Activated naive CD8-positive, alpha-beta T cell treated with anti-CD3 and anti-CD28 coated beads, Interleukin-2, amount 10 ng/mL, durations not matched to agents 7 days and 5 days (primary cell): ENCODE results near the gene CALM1. TPM values are rescaled to one million over a fixed set of nuclear protein-coding genes. Genes with fewer than 3 reads are reported as not detected.
"Not testable (repeated sequence)": the region's sequence is repeated elsewhere in the genome, so short reads cannot be mapped to it uniquely, and the experiment has no call there.

Experiments used
- ATAC-seq: fragments of 150-1000 bp; cut with Tn5 transposase; one replicate; pipeline ENCODE4 v1.10.0; 2021; ENCODE audit warnings: low read depth, moderate library complexity
- POLR2A ChIA-PET: fragments of 350-600 bp; sonication (Branson Sonifier 250); formaldehyde crosslinking; loops from one replicate; lab custom pipeline; 2021; ENCODE audit warnings: antibody characterized with exemption; lab: Charles Lee
- DNase-seq: peaks from one replicate; pipeline ENCODE4 v3.0.0; 2021
- H3K27ac Mint-ChIP-seq: one replicate; pipeline ENCODE4 v1.8.0; 2022; ENCODE audit warnings: mild to moderate bottlenecking, mixed read lengths
- H3K27me3 Mint-ChIP-seq: one replicate; pipeline ENCODE4 v1.8.0; 2022; ENCODE audit warnings: mild to moderate bottlenecking, moderate library complexity, mixed read lengths
- H3K36me3 Mint-ChIP-seq: one replicate; pipeline ENCODE4 v1.8.0; 2021; ENCODE audit warnings: mild to moderate bottlenecking, mixed read lengths
- H3K4me1 Mint-ChIP-seq: one replicate; pipeline ENCODE4 v1.8.0; 2021; ENCODE audit warnings: mixed read lengths
- H3K4me3 Mint-ChIP-seq: one replicate; pipeline ENCODE4 v1.8.0; 2022; ENCODE audit warnings: mild to moderate bottlenecking, moderate library complexity, mixed read lengths
- H3K9me3 Mint-ChIP-seq: one replicate; pipeline ENCODE4 v1.8.0; 2021; ENCODE audit warnings: mixed read lengths
- total RNA-seq, 2 experiments: library from RNA; stranded (reverse); gene quantifications; one replicate each; pipeline ENCODE4 v1.2.3, GENCODE V29; 2021

The CALM1 gene
- total RNA-seq, 2 experiments from 2014 or later = 682 to 687 TPM

DNA sequence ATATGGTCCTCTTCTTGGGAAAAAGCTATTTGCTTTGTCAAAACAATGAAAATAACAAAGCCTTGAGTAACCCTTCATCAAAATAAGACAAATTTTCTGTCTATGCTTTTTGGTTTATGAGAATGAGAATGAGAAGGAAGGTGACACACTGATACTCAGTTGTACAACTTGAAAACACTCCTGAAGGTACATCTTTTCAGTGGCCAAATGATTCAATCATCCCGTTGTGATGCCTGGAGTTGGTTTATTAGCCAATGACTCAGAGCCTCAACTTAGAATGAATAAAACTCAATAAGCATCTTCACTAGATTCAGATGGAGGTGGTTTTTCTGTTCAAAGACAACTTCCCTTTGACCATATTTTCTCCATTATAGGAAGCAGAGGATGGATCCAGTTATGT, 7.8 kb upstream of the CALM1 start:
- no peak overlapping the region for H3K27ac Mint-ChIP-seq
- peaks cover 16% of the 10 kb centered on the region for H3K4me1 Mint-ChIP-seq
- H3K36me3 Mint-ChIP-seq = peaks cover 2% of the 10 kb centered on the region
- peaks cover 4% of the 10 kb centered on the region for H3K9me3 Mint-ChIP-seq
- no peak overlapping the region for H3K4me3 Mint-ChIP-seq
- ATAC-seq = no peak
- peaks cover 3% of the 10 kb centered on the region for H3K27me3 Mint-ChIP-seq
- no peak for DNase-seq
- POLR2A ChIA-PET = interaction anchor here (11.1 kb wide), 1 partner anchor 10 kb away, joined by 386 read pairs; the partner anchor contains the start of gene CALM1

DNA sequence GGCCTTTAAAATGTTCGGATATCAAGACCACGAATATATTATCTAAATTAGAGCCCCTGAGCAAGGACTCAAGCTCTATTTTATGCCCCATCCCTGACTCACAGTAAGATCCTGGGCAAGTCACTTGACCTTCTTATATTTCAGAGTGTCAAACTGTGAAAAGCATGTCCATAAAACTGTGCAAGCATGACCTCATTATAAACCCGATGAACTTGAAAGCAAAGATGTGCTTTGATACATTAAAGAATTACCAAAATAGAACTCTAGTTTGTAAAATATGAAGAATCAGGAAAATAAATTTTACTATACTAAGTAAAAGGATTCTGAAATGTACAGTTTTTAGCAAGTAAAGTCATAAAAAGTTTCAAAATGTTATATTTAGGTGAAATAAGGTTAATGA, 2.9 kb upstream of the CALM1 start:
- DNase-seq = no peak
- Mint-ChIP-seq H3K9me3 (peaks cover 4% of the 10 kb centered on the region), H3K27me3 (peaks cover 3% of the 10 kb centered on the region), H3K36me3 (peaks cover 9% of the 10 kb centered on the region), H3K4me3 (no peak overlapping the region), H3K27ac (no peak overlapping the region), H3K4me1 (peaks cover 11% of the 10 kb centered on the region)
- POLR2A ChIA-PET = interaction anchor here (0.7 kb wide), 1 partner anchor 10 kb away, joined by 7 read pairs; no protein-coding TSS in a partner anchor
- ATAC-seq = no peak

DNA sequence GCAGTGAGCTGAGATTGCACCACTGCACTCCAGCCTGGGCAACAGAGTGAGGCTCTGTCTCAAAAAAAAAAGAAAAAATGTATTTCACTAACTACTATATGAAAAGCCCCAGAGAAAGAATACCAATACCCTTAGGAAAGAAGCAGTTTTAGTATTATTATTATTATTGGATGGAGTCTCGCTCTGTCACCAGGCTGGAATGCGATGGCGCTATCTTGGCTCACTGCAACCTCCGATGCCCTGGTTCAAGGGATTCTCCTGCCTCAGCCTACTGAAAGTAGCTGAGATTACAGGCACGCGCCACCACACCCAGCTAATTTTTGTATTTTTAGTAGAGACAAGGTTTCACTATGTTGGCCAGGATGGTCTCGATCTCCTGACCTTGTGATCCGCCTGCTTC, 2.0 kb upstream of the CALM1 start:
- Mint-ChIP-seq H3K36me3 (peaks cover 11% of the 10 kb centered on the region), H3K4me1 (peaks cover 17% of the 10 kb centered on the region)
- H3K9me3 Mint-ChIP-seq, H3K27ac Mint-ChIP-seq, H3K27me3 Mint-ChIP-seq, DNase-seq, ATAC-seq, H3K4me3 Mint-ChIP-seq: not testable (repeated sequence)
- POLR2A ChIA-PET = interaction anchor here (10.1 kb wide), 1 partner anchor 11 kb away, joined by 386 read pairs; no protein-coding TSS in a partner anchor

DNA sequence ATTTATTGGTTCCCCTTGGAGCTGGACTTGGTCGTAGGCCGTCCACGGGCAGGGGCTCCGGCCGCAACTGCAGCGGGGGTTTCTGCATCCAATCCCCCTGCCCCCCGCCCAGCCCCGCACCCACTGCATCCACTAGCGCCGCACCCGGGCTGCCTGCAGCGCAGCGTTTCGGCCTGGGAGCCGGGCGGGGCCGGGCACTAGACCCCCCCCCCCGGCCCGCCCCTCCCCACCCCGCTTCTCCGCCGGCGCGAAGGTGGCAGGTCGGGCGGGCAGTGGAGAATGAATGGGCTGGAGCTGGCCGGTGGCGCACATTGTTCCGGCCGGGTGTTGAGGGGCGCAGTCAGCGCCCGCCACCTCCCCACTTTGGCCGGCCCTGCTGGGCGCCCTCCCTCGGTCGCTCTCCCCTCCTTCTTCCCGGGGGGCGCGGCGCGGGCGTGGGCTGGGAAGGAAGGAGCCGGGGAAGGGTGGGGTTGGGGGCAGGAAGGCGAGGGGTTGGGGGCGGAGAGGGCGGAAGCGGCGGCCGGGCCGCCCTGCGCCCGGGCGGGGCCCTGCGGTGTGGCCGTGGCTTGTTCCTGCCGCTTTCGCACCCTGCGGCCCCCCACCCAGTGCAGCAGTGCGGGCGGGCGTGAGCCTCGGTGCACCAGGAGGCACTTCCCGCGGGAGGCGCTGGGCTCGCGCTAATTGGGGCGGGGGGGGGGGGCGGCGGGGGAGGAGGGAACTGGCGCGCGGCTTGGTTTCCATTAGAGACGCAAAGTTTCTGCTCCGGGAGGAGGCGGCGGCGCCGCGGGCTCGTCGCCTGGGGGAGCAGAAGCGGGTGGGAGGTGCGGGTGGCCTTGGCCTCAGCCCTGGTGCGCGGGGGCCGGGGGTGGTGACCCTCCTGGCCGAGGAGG, 841 bp downstream of the CALM1 start:
- Mint-ChIP-seq H3K4me3 (peak overlapping the region; percentile 98), H3K27me3 (peaks cover 2% of the 10 kb centered on the region), H3K9me3 (no peaks in the 10 kb centered on the region), H3K27ac (peak overlapping the region; percentile 97), H3K4me1 (peaks cover 41% of the 10 kb centered on the region), H3K36me3 (peaks cover 37% of the 10 kb centered on the region)
- POLR2A ChIA-PET = interaction anchor here (0.5 to 10.1 kb wide), 9 partner anchors 8 to 361 kb away, joined by 3 to 386 read pairs (median 4); partner anchors contain the start of gene PSMC1
- ATAC-seq (peak; percentile 43), DNase-seq (peak; percentile 87)

DNA sequence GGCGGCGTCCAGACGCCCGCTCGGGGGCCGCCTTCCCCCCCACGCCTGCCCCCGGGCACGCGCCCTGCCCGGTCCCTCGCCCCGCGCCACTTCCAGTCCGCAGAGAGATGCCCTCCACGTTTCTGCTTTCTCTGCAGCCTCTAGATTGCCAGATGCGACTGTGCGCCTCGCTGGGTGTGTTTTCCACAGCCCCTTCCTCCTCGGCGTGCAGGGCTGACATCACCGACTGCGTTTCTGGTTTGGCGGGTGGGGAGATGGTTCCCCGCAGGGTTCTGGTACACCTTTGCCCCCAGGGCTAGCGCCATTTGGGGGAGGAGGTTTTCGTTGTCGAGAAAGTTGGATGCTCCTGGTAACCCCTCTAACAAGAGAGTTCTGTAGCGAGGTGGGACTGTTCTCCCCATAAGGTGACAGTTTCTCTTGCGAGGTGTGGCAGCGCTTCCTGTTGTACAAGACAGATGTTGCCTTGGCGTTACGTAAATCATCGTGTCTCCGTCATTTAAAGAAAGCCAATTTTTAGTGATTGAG, 1.5 kb downstream of the CALM1 start:
- Mint-ChIP-seq H3K27me3 (no peaks in the 10 kb centered on the region), H3K27ac (peak overlapping the region; percentile 98), H3K36me3 (peaks cover 43% of the 10 kb centered on the region), H3K4me3 (peak overlapping the region; percentile 96), H3K9me3 (no peaks in the 10 kb centered on the region), H3K4me1 (peaks cover 46% of the 10 kb centered on the region)
- POLR2A ChIA-PET = interaction anchor here (10.1 kb wide), 1 partner anchor 15 kb away, joined by 386 read pairs; no protein-coding TSS in a partner anchor
- DNase-seq (peak; percentile 73), ATAC-seq (peak; percentile 7)

DNA sequence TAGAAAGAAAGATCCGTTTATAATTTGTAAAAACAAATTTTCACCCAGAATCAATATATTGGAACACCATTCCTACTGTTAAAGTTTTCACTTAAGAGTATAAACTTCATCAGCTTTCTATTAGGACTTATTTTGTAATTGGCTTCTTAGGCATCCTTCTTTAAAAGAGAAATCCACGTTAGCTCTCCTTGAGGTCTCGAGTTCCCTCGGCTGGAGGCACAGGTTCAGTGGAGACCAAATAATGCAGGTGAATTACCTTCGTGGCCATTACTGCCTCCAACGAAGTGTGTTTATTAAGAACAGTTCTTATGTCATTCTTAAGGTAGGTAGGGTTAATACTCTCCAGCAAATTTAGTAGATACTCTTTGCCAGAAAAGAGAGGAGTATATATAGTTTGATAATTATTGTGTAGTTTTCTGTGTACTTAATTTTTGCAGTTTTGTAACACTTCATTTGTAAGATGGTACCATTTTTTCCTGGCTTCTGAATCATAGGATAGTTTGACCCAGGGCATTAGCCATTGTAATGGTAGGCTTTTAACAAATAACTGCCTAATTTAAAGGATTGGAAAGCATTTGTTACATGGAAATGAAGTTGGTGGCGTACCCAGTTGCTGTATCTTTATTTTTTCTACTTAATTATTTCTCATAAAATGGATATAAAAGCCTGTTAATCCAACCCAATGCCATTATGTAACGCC, 2.2 kb downstream of the CALM1 start:
- no peaks in the 10 kb centered on the region for H3K27me3 Mint-ChIP-seq
- DNase-seq = no peak
- peaks cover 49% of the 10 kb centered on the region for H3K4me1 Mint-ChIP-seq
- no peak for ATAC-seq
- H3K36me3 Mint-ChIP-seq = peaks cover 49% of the 10 kb centered on the region
- H3K4me3 Mint-ChIP-seq = peak overlapping the region; percentile 96
- peak overlapping the region; percentile 98 for H3K27ac Mint-ChIP-seq
- H3K9me3 Mint-ChIP-seq = no peaks in the 10 kb centered on the region
- POLR2A ChIA-PET = interaction anchor here (0.9 to 10.1 kb wide), 3 partner anchors 15 to 98 kb away, joined by 3 to 386 read pairs (median 3); no protein-coding TSS in a partner anchor

DNA sequence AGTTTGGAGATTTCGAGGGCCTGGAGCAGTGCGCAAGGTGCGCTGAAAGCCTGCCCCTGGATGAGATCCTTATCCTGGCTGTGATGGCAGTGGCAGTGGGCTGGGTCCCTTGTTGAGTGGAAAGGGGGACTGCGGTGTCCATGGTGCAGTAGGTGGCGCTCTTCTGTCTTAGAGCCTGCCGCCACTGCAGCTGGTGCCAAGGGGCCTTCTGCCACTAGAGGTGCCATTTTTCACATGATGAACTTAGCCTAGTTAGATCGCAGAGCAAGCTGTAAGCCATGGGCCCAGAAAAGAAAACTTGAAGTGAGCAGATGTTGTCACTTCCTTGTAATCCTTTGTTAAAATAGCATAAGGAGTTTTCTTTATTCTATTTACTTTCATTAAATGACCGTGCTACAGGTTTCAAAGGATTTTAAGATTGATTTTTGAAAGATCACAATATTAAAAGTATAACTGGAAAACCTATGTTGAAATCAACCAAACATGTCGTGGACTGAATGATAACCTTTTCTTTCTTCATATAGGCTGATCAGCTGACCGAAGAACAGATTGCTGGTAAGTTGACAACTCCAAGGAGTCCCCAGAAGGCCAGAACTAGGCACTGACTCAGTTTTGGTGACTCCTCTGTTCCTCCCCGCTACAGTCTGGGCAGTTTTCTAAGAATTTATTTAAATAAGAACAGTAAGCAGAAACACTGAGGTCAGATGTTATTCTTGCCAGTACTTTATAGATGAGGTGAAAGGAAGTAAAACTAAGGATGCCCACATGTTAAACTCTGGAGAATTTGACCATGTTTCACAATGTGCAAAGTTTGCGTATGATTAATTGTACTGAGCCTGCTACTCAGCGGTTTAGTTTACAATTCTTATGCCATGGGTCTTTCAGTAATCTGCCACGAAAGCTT, 3.0 kb downstream of the CALM1 start:
- Mint-ChIP-seq H3K27me3 (no peaks in the 10 kb centered on the region), H3K4me1 (peaks cover 51% of the 10 kb centered on the region), H3K36me3 (peaks cover 54% of the 10 kb centered on the region), H3K9me3 (no peaks in the 10 kb centered on the region), H3K4me3 (peak overlapping the region; percentile 96), H3K27ac (peak overlapping the region; percentile 98)
- POLR2A ChIA-PET = interaction anchor here (0.7 to 10.1 kb wide), 5 partner anchors 10 to 120 kb away, joined by 3 to 386 read pairs (median 3); no protein-coding TSS in a partner anchor
- DNase-seq (peak; percentile 76), ATAC-seq (peak; percentile 35)

DNA sequence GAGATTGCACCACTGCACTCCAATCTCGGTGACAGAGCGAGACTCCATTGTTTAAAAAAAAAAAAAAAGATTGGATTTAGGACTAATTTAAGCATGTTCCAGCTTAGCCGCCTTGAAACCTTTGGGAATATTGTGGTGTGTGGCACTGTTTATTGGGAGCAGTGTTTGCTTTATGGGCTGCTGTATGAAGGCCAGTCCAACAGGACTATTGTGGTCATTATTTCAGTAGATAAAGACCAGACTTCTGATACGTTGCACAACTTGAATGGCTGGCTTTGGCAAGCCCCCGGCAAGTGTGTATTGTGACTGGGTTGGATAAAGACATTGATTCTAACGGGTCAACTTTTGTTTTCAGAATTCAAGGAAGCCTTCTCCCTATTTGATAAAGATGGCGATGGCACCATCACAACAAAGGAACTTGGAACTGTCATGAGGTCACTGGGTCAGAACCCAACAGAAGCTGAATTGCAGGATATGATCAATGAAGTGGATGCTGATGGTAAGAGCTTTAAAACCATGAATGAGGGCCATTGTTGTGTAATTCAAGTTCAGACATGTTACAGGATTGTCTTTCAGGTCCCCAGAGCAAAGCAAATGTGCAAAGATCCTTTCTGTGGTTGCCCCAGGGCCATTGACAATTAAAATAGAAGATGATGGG, 4.2 kb downstream of the CALM1 start:
- Mint-ChIP-seq H3K27me3 (no peaks in the 10 kb centered on the region), H3K27ac (peak overlapping the region; percentile 54), H3K4me3 (peak overlapping the region; percentile 96), H3K4me1 (peaks cover 50% of the 10 kb centered on the region), H3K9me3 (no peaks in the 10 kb centered on the region), H3K36me3 (peaks cover 64% of the 10 kb centered on the region)
- no peak for ATAC-seq
- no peak for DNase-seq
- POLR2A ChIA-PET = interaction anchor here (0.5 to 10.1 kb wide), 3 partner anchors 17 to 84 kb away, joined by 3 to 386 read pairs (median 5); no protein-coding TSS in a partner anchor

DNA sequence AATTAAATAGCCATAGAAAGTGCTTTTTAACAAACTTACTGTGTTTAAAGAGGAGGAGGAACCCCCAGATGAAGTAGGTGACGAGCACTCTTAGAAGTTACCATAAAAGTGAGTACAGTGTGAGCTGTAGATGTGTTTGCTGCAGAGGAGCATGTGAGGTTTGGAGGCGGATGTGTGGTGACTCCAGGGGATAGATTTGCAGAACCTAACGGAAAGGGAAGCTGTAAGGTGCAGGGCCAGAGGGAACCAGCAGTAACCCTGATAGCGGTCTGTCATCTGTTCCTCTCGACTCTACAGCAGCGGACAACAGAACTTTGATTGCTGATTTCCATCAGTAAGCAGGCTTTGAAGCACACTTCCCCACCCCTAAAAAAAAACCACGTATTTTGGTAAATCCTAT, 5.2 kb downstream of the CALM1 start:
- no peak for DNase-seq
- no peaks in the 10 kb centered on the region for H3K9me3 Mint-ChIP-seq
- H3K4me1 Mint-ChIP-seq = peaks cover 52% of the 10 kb centered on the region
- H3K36me3 Mint-ChIP-seq = peaks cover 67% of the 10 kb centered on the region
- no peaks in the 10 kb centered on the region for H3K27me3 Mint-ChIP-seq
- POLR2A ChIA-PET = interaction anchor here (0.7 to 10.1 kb wide), 3 partner anchors 18 to 368 kb away, joined by 3 to 386 read pairs (median 3); no protein-coding TSS in a partner anchor
- peak; percentile 21 for ATAC-seq
- H3K4me3 Mint-ChIP-seq = peak overlapping the region; percentile 48
- peak overlapping the region; percentile 68 for H3K27ac Mint-ChIP-seq

DNA sequence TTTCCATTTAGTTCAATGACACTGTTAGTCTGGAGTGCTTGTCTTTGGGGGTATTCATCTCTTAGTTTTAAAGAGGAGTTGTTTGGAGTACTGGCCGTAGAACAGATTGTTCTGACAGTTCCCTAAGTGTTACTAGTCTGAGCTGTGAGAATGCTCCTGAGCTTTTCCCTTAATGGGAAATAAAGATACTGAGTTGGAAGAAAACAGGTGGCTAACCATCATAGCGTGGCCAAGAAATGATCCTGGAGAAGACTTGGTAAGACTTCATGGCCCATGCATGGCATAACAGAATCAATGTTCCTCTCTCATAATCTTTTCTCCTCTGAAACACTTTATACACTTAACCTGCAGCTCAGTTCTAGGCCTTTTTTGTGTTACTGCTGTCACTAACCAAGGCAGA, 6.2 kb downstream of the CALM1 start:
- POLR2A ChIA-PET = interaction anchor here (10.1 kb wide), 1 partner anchor 19 kb away, joined by 386 read pairs; no protein-coding TSS in a partner anchor
- Mint-ChIP-seq H3K9me3 (no peaks in the 10 kb centered on the region), H3K4me3 (no peak overlapping the region), H3K36me3 (peaks cover 71% of the 10 kb centered on the region), H3K4me1 (peaks cover 53% of the 10 kb centered on the region), H3K27ac (peak overlapping the region; percentile 8), H3K27me3 (no peaks in the 10 kb centered on the region)
- no peak for ATAC-seq
- no peak for DNase-seq

DNA sequence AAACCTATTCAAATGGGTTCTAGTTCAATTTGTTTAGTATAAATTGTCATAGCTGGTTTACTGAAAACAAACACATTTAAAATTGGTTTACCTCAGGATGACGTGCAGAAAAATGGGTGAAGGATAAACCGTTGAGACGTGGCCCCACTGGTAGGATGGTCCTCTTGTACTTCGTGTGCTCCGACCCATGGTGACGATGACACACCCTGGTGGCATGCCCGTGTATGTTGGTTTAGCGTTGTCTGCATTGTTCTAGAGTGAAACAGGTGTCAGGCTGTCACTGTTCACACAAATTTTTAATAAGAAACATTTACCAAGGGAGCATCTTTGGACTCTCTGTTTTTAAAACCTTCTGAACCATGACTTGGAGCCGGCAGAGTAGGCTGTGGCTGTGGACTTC, 8.3 kb downstream of the CALM1 start:
- Mint-ChIP-seq H3K4me1 (peaks cover 39% of the 10 kb centered on the region), H3K4me3 (no peak overlapping the region), H3K27me3 (no peaks in the 10 kb centered on the region), H3K9me3 (no peaks in the 10 kb centered on the region), H3K36me3 (peaks cover 58% of the 10 kb centered on the region), H3K27ac (no peak overlapping the region)
- POLR2A ChIA-PET = no interaction called here
- no peak for DNase-seq
- ATAC-seq = no peak
